Amniotic epithelial cell (primary cell): ENCODE results near the gene GTF2F1.
"Not testable (repeated sequence)": the region's sequence is repeated elsewhere in the genome, so short reads cannot be mapped to it uniquely, and the experiment has no call there.

Experiments used
- DNase-seq: peaks from one replicate; pipeline ENCODE4 v3.0.0-alpha.2; 2010; ENCODE audit warnings: low read depth

The GTF2F1 gene

GRCh38 chr19:6384381-6384780, 8.6 kb downstream of the GTF2F1 start:
- no peak for DNase-seq

GRCh38 chr19:6383188-6383587, 9.8 kb downstream of the GTF2F1 start:
- DNase-seq, result no peak

- no peak for DNase-seq
Measured at GRCh38 chr19:6381030-6381750, 11.8 kb downstream of the GTF2F1 start.

- no peak for DNase-seq
Measured at GRCh38 chr19:6379744-6380143, 13.2 kb downstream of the GTF2F1 start.

- no peak for DNase-seq
Measured at GRCh38 chr19:6378486-6378885, 14.5 kb downstream of the GTF2F1 start.

DNA sequence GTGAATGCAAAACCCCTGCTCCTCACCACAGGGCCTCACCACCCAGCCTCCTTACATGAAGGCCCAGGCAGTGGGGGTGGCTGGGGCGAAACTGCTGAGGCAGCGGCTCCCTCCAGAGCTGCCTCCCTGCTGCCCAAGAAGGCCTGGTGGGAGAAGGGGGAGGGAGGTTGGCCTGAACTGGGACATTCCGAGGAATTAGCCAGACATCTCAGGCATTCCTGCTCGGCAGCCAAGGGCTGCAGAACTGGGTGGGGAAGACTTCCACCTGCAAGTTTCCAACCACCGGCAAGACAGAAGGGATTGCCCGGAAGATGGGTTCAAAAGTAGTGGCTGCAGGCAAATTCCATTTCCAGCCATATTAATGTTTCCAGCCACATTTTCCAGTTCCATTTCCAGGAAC, 14.9 kb downstream of the GTF2F1 start:
- DNase-seq, result peak; percentile 89

DNA sequence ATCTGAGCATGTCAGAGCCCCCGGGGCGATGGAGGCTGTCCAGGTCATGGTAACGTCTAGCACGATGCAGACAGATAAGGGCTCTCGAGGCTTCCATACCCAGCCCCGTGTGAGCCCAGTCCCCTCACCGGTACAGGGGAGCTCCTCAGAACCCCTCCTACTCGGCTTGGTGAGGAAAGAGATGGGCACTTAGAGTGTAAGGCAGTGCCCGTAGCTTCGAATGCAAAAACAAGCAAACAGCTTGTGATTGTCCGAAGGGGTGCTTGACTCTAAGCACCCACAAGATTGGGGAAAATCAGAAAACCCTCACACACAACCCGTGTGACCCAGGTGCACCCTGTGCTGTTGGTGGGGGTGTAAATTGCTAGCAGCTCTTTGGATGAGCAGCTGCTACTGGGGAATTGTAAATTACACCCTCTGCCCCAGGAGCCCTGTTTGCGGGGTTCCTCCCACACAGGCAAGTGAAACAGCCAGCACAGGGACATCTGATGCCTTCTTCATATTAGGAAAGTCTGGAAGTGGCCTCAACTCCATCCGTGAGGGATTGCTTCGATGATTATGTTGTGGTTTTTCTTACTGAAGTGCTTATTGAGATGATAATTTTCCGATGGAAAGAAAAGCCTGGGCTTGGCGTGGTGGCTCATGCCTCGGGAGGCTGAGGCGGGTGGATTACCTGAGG, 16.3 kb downstream of the GTF2F1 start:
- peak; percentile 27 for DNase-seq

- no peak for DNase-seq
Measured at GRCh38 chr19:6375411-6376010, 17.5 kb downstream of the GTF2F1 start, which contains the start of gene PSPN. TSS of gene PSPN (minus strand) at chr19:6375933. CDS start at chr19:6375849, 84 bp downstream.

- no peak for DNase-seq
Measured at GRCh38 chr19:6374711-6375410, 18.1 kb downstream of the GTF2F1 start.

DNA sequence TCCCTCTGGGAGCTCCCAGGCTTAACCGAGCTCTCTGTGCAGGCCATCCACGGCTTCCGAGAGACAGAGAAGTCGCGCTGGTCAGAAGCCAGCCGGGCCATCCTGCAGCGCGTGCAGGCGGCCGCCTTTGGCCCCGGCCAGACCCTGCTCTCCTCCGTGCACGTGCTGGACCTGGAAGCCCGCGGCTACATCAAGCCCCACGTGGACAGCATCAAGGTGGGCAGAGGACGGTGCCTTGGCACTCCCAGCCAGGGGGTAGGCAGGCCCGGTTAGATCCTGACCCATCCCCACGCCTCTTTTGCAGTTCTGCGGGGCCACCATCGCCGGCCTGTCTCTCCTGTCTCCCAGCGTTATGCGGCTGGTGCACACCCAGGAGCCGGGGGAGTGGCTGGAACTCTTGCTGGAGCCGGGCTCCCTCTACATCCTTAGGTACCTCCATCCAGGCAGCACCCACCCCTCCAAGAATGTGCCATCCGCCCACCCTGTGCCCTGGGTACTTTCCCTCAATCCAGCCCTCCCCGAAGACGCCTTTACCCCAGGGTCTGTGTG, 18.7 kb downstream of the GTF2F1 start:
- DNase-seq, result no peak

DNA sequence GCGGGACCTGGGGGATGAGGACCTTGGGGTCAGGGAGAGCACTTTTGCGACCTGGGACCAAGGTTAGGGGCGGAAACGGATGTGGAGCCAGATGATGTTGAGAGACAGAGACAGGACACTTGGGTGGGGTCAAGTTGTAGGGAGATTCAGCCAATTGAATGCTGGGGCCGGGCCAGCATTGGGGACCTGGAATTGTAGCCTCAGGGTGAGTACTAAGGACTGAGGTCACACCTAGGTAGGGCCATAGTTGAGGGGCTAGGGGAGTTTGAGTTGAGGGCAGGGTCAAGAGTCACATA, 19.2 kb downstream of the GTF2F1 start:
- no peak for DNase-seq

GRCh38 chr19:6373096-6373812, 19.7 kb downstream of the GTF2F1 start:
- DNase-seq, result peak; percentile 95

- peak; percentile 100 for DNase-seq
Measured at GRCh38 chr19:6372594-6373095, 20.3 kb downstream of the GTF2F1 start, which contains the start of gene ALKBH7. TSS of gene ALKBH7 (plus strand) at chr19:6372794. CDS start at chr19:6372821, 27 bp downstream.

GRCh38 chr19:6364353-6364752, 28.6 kb downstream of the GTF2F1 start:
- no peak for DNase-seq

DNA sequence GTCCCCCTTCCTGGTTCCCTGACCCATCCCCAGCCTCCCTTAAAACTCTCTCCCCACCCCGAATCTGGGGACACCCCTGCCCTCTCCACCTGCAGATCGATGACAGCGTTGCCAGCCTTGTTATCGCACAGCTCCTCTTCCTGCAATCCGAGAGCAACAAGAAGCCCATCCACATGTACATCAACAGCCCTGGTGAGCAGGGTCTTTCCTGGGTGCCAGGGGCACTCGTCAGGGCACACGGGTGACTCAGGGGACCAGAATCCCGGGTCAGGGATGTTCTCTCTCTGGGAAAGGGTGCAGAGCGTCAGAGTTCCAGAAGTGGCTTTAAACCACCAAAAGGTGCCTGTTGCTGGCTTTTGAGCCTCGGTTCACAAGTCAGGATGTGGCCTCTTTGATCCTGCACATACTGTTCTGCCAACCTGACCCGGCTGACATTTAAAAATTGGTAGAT, 30.6 kb downstream of the GTF2F1 start:
- no peak for DNase-seq

DNA sequence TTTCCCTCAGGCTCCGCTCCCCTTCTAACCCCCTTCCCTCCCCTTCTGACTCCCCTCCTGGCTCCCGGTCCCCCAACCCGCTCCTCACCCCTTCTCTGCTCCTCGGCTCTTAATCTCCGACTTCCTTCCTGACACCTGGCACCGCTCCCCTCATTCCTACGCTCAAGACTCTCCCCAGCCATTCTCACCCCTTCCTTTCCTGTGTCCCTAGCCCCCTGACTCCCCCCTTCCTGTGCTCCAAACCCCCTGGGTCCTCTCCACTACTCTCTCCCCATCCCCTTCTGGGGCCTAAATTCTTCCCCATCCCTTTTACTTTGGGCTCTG, 31.0 kb downstream of the GTF2F1 start:
- no peak for DNase-seq

DNA sequence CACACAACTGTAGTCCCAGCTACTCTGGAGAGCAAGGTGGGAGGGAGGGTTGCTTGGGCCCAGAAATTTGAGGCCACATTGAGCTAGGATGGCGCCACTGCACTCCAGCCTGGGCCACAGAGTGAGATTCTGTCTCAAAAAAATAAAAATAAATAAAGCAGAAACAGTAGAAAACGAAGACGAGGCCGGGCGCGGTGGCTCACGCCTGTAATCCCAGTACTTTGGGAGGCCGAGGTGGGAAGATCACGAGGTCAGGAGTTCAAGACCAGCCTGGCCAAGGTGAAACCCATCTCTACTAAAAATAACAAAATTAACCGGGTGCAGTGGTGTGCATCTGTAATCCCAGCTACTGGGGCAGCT, 32.1 kb downstream of the GTF2F1 start:
- DNase-seq, result not testable (repeated sequence)

DNA sequence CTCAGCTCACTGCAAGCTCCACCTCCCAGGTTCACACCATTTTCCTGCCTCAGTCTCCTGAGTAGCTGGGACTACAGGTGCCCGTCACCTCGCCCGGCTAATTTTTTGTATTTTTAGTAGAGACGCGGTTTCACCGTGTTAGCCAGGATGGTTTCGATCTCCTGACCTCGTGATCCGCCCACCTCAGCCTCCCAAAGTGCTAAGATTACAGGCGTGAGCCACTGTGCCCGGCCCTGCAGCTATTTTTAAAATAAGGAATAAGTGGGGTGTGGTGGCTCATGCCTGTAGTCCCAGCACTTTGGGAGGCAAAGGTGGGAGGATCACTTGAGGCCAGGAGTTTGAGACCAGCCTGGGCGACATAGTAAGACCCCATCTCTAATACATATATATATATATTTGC, 32.5 kb downstream of the GTF2F1 start:
- not testable (repeated sequence) for DNase-seq

GRCh38 chr19:6359568-6360341, 33.2 kb downstream of the GTF2F1 start:
- DNase-seq, result no peak

DNA sequence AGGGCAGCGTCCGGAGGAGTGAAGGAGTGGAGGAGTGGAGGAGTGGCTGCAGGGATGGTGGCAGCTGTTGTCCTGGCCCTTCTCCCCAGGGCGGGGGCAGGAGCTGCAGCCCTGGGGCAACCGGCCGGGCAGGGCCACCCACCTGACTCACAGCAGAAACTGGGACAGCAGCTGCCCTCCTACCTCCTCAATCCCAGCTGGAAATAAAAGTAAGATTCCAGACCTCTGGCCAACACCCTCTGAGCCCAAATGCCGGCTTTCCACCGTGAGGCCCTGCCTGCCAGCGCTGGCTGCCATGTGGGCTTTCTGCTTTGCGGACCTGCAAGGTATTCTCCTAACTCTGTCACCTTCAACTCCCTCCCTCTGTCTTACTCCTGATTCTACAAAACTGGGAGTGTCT, 35.0 kb downstream of the GTF2F1 start:
- DNase-seq, result no peak

- no peak for DNase-seq
Measured at GRCh38 chr19:6357174-6357573, 35.8 kb downstream of the GTF2F1 start.
